HepG2 (cell line): Measurements from ENCODE around the gene CA4. TPM values are rescaled to one million over a fixed set of nuclear protein-coding genes. Genes with fewer than 3 reads are reported as not detected.

ENCODE experiments used
- BRCA1 ChIP-seq: sonication (generic); formaldehyde crosslinking; IDR thresholded peaks from 2 replicates; pipeline ENCODE4 v1.4.0; 2020; ENCODE audit warnings: missing genetic modification reagents
- CHCHD3 ChIP-seq: sonication (generic); formaldehyde crosslinking; IDR thresholded peaks from 2 replicates; pipeline ENCODE4 v1.8.0; 2022; ENCODE audit warnings: mild to moderate bottlenecking, missing genetic modification reagents, moderate library complexity
- DMAP1 ChIP-seq: IDR thresholded peaks from 2 replicates; pipeline ENCODE4 v1.6.1; 2016
- EED ChIP-seq: sonication (generic); formaldehyde crosslinking; IDR thresholded peaks from 2 replicates; pipeline ENCODE4 v1.5.0; 2020; ENCODE audit warnings: mild to moderate bottlenecking, missing genetic modification reagents
- GZF1 ChIP-seq: sonication (generic); formaldehyde crosslinking; IDR thresholded peaks from 2 replicates; pipeline ENCODE4 v1.5.1; 2020; ENCODE audit warnings: mild to moderate bottlenecking, missing genetic modification reagents
- HMGA1 ChIP-seq: sonication (generic); formaldehyde crosslinking; conservative IDR thresholded peaks from 2 replicates; pipeline ENCODE4 v1.4.0; 2020; ENCODE audit warnings: missing genetic modification reagents
- JUNB ChIP-seq: sonication (generic); formaldehyde crosslinking; IDR thresholded peaks from 2 replicates; pipeline ENCODE4 v1.8.0; 2022; ENCODE audit warnings: missing genetic modification reagents, mild to moderate bottlenecking, borderline replicate concordance
- KLF15 ChIP-seq: sonication (generic); formaldehyde crosslinking; IDR thresholded peaks from 2 replicates; pipeline ENCODE4 v1.8.1; 2023; ENCODE audit warnings: borderline replicate concordance, mild to moderate bottlenecking, inconsistent platforms, missing genetic modification reagents, mixed read lengths
- MXI1 ChIP-seq: IDR thresholded peaks from 3 replicates; pipeline ENCODE4 v1.6.1; 2012; ENCODE audit warnings: low read depth, low read length, inconsistent platforms, borderline replicate concordance
- NFE2L1 ChIP-seq: sonication (generic); formaldehyde crosslinking; IDR thresholded peaks from 2 replicates; pipeline ENCODE4 v1.4.0; 2020; ENCODE audit warnings: missing genetic modification reagents, mild to moderate bottlenecking, borderline replicate concordance
- RBFOX2 ChIP-seq: fragments of 200-400 bp; formaldehyde crosslinking; IDR thresholded peaks from 2 replicates; pipeline ENCODE4 v1.6.1; 2017; ENCODE audit warnings: low read depth, mild to moderate bottlenecking, low read length
- SAP130 ChIP-seq: IDR thresholded peaks from 2 replicates; pipeline ENCODE4 v1.6.1; 2016; ENCODE audit warnings: low read depth
- ZBTB21 ChIP-seq: sonication (generic); formaldehyde crosslinking; IDR thresholded peaks from 2 replicates; pipeline ENCODE4 v1.4.0; 2020; ENCODE audit warnings: missing genetic modification reagents
- ZFP36 ChIP-seq: fragments of 150-350 bp; IDR thresholded peaks from 2 replicates; pipeline ENCODE4 v1.6.1; 2018; ENCODE audit warnings: borderline replicate concordance, low read length, low read depth; ENCODE audit not compliant: partially characterized antibody
- ZNF224 ChIP-seq: sonication (generic); formaldehyde crosslinking; IDR thresholded peaks from 2 replicates; pipeline ENCODE4 v1.5.0; 2020; ENCODE audit warnings: mild to moderate bottlenecking, missing genetic modification reagents
- ZNF234 ChIP-seq: sonication (generic); formaldehyde crosslinking; conservative IDR thresholded peaks from 2 replicates; pipeline ENCODE4 v1.5.1; 2020; ENCODE audit warnings: mild to moderate bottlenecking, missing genetic modification reagents
- ZNF563 ChIP-seq: sonication (generic); formaldehyde crosslinking; IDR thresholded peaks from 2 replicates; pipeline ENCODE4 v1.8.0; 2022; ENCODE audit warnings: mild to moderate bottlenecking, moderate library complexity, missing genetic modification reagents
- polyA plus RNA-seq, 8 experiments: library from polyadenylated mRNA; depleted of rRNA in 3 of 8; stranded (reverse) in 7 of 8; unstranded in 1 of 8; fragments of >200 nt; fragmentation: Illumina TruSeq in 4 of 8; extraction: Trizol in 4 of 8; gene quantifications; 2 replicates each; pipeline versions ENCODE4 v1.2.1 to v1.2.3, GENCODE V29; 2011 to 2016; ENCODE audit warnings: low read depth in 4 of 8, missing spikeins in 1 of 8, mixed read lengths in 1 of 8; ENCODE audit not compliant: insufficient read depth in 1 of 8
- total RNA-seq, 5 experiments: library from RNA; depleted of rRNA; stranded (reverse); fragments of >200 nt; fragmentation: Illumina TruSeq; extraction: Trizol; gene quantifications; 2 replicates each; pipeline ENCODE4 v1.2.3, GENCODE V29; 2016; ENCODE audit warnings: low read depth in 1 of 5
- TF ChIP-seq, protein P1 (sequence below): sonication (generic); formaldehyde crosslinking; IDR thresholded peaks from 2 replicates; pipeline ENCODE4 v1.5.0; 2020; ENCODE audit warnings: mild to moderate bottlenecking, missing genetic modification reagents
- TF ChIP-seq, protein P2 (sequence below): sonication (generic); formaldehyde crosslinking; conservative IDR thresholded peaks from 2 replicates; pipeline ENCODE4 v1.8.0; 2022; ENCODE audit warnings: mild to moderate bottlenecking, moderate library complexity, missing genetic modification reagents
- TF ChIP-seq, protein P3 (sequence below): sonication (generic); formaldehyde crosslinking; IDR thresholded peaks from 2 replicates; pipeline ENCODE4 v1.4.0; 2020; ENCODE audit warnings: mild to moderate bottlenecking, missing genetic modification reagents
- TF ChIP-seq, protein P4 (sequence below): sonication (generic); formaldehyde crosslinking; IDR thresholded peaks from 2 replicates; pipeline ENCODE4 v1.4.0; 2020; ENCODE audit warnings: missing genetic modification reagents
- TF ChIP-seq, protein P5 (sequence below): sonication (generic); formaldehyde crosslinking; IDR thresholded peaks from 2 replicates; pipeline ENCODE4 v1.5.1; 2020; ENCODE audit warnings: missing genetic modification reagents, mild to moderate bottlenecking, borderline replicate concordance
- TF ChIP-seq, protein P6 (sequence below): sonication (generic); formaldehyde crosslinking; IDR thresholded peaks from 2 replicates; pipeline ENCODE4 v1.5.0; 2020; ENCODE audit warnings: missing genetic modification reagents

CA4 gene
- total and polyA plus RNA-seq, 2 of the 13 experiments (the other 11 are each of a cell fraction or from before 2014, with no cell fraction given): not detected

DNA sequence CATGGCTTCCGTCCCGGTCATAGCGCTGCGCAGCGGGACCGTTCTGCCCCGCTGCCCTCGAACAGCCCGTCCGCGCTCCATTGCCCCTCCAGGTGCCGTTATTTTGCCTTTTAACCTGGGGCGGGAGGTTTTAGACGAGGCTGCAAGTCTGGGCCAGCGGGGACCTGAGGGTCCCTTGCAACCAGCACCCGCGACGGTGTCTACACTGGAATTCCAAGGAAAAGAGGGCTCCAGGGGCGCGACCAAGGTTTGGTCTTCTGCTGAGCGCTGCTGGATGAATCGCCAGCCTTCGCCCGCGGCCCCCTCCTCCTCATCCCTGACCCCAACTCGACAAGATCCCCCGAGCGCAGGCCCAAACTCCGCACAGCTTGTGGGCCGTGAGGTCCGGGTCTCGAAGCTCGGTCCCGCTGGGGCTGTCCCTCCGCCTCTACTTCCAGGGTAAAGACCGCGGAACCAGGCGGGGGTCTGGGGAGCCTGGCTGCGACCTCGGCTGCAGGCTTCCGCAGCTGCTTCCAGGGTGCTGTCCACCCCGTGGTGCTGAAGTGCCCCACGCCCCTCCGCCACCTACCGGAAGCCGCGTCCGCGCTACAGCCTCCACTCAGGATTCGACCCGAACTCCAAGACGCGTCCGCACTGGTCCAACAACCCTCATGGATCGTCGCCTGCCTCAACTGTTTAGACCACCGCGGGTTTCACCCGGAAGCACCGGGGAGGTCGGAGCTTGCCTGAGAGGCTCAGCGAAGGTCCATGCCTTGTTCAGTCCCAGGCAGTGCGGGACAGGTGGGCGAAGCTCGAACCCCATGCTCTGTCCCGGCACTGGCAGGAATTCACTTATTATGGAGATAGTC is 10.1 kb upstream of the CA4 start (continued):
- TF ChIP-seq, protein P1, sequence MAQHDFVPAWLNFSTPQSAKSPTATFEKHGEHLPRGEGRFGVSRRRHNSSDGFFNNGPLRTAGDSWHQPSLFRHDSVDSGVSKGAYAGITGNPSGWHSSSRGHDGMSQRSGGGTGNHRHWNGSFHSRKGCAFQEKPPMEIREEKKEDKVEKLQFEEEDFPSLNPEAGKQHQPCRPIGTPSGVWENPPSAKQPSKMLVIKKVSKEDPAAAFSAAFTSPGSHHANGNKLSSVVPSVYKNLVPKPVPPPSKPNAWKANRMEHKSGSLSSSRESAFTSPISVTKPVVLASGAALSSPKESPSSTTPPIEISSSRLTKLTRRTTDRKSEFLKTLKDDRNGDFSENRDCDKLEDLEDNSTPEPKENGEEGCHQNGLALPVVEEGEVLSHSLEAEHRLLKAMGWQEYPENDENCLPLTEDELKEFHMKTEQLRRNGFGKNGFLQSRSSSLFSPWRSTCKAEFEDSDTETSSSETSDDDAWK (CRISPR knock-in tag): no peak
- TF ChIP-seq NFE2L1 (peak; percentile 31; the same call in 1 of the 2 replicates), GZF1 (CRISPR knock-in tag) (peak; percentile 93), ZFP36 (no peak), ZNF563 (CRISPR knock-in tag) (peak; percentile 99), ZNF224 (CRISPR knock-in tag) (no peak), DMAP1 (peak; percentile 76), KLF15 (peak; percentile 99), ZBTB21 (CRISPR knock-in tag) (peak; percentile 77), ZNF234 (peak; percentile 96), SAP130 (CRISPR knock-in tag) (peak; percentile 99), HMGA1 (CRISPR knock-in tag) (no peak), JUNB (CRISPR knock-in tag) (no peak), MXI1 (peak; percentile 94), EED (no peak; the same call in 1 of the 2 replicates), CHCHD3 (CRISPR knock-in tag) (peak; percentile 99), BRCA1 (CRISPR knock-in tag) (peak; percentile 85; the same call in 1 of the 2 replicates), RBFOX2 (no peak)
- TF ChIP-seq, protein P2, sequence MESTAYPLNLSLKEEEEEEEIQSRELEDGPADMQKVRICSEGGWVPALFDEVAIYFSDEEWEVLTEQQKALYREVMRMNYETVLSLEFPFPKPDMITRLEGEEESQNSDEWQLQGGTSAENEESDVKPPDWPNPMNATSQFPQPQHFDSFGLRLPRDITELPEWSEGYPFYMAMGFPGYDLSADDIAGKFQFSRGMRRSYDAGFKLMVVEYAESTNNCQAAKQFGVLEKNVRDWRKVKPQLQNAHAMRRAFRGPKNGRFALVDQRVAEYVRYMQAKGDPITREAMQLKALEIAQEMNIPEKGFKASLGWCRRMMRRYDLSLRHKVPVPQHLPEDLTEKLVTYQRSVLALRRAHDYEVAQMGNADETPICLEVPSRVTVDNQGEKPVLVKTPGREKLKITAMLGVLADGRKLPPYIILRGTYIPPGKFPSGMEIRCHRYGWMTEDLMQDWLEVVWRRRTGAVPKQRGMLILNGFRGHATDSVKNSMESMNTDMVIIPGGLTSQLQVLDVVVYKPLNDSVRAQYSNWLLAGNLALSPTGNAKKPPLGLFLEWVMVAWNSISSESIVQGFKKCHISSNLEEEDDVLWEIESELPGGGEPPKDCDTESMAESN: peak; percentile 98
- TF ChIP-seq, protein P3, sequence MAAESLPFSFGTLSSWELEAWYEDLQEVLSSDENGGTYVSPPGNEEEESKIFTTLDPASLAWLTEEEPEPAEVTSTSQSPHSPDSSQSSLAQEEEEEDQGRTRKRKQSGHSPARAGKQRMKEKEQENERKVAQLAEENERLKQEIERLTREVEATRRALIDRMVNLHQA (CRISPR knock-in tag): peak; percentile 84; the same call in 1 of the 2 replicates
- TF ChIP-seq, protein P4, sequence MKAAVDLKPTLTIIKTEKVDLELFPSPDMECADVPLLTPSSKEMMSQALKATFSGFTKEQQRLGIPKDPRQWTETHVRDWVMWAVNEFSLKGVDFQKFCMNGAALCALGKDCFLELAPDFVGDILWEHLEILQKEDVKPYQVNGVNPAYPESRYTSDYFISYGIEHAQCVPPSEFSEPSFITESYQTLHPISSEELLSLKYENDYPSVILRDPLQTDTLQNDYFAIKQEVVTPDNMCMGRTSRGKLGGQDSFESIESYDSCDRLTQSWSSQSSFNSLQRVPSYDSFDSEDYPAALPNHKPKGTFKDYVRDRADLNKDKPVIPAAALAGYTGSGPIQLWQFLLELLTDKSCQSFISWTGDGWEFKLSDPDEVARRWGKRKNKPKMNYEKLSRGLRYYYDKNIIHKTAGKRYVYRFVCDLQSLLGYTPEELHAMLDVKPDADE: peak; percentile 94
- TF ChIP-seq, protein P5, sequence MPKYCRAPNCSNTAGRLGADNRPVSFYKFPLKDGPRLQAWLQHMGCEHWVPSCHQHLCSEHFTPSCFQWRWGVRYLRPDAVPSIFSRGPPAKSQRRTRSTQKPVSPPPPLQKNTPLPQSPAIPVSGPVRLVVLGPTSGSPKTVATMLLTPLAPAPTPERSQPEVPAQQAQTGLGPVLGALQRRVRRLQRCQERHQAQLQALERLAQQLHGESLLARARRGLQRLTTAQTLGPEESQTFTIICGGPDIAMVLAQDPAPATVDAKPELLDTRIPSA (CRISPR knock-in tag): peak; percentile 97
- TF ChIP-seq, protein P6, sequence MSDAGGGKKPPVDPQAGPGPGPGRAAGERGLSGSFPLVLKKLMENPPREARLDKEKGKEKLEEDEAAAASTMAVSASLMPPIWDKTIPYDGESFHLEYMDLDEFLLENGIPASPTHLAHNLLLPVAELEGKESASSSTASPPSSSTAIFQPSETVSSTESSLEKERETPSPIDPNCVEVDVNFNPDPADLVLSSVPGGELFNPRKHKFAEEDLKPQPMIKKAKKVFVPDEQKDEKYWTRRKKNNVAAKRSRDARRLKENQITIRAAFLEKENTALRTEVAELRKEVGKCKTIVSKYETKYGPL (CRISPR knock-in tag): peak; percentile 95
